GM12891 (cell line): ENCODE data around the gene EDNRA.

ENCODE experiments used
- DNase-seq: peaks from one replicate; pipeline ENCODE4 v3.0.0; 2011; ENCODE audit warnings: low spot score; ENCODE audit not compliant: insufficient read length
- FAIRE-seq: peaks from 2 replicates; lab custom pipeline; 2011; peaks lifted over from hg19 to GRCh38; lab: Jason Lieb, UNC
- PAX5 ChIP-seq: IDR thresholded peaks from 2 replicates; pipeline ENCODE4 v1.6.1; 2011; ENCODE audit warnings: low read length, moderate library complexity, mild to moderate bottlenecking; ENCODE audit not compliant: insufficient read depth, severe bottlenecking
- POLR2A ChIP-seq: IDR thresholded peaks from 2 replicates; pipeline ENCODE4 v1.6.1; 2011; ENCODE audit warnings: low read depth, low read length, control low read depth
- POLR2AphosphoS5 ChIP-seq: IDR thresholded peaks from 2 replicates; pipeline ENCODE4 v1.6.1; 2011; ENCODE audit warnings: low read depth, low read length, control low read depth
- POU2F2 ChIP-seq: IDR thresholded peaks from 2 replicates; pipeline ENCODE4 v1.6.1; 2011; ENCODE audit warnings: low read depth, mild to moderate bottlenecking, control low read depth, low read length, moderate library complexity
- SPI1 ChIP-seq: IDR thresholded peaks from 2 replicates; pipeline ENCODE4 v1.6.1; 2011; ENCODE audit warnings: low read depth, low read length, control low read depth
- TAF1 ChIP-seq: IDR thresholded peaks from 2 replicates; pipeline ENCODE4 v1.6.1; 2011; ENCODE audit warnings: low read depth, low read length, control low read depth

The EDNRA gene

GRCh38 chr4:147518846-147519767 is 38.2 kb downstream of the EDNRA start:
- DNase-seq (peak; percentile 13), FAIRE-seq (peak; percentile 97)
- TF ChIP-seq POLR2AphosphoS5 (no peak), PAX5 (no peak), TAF1 (no peak), POU2F2 (no peak), POLR2A (no peak), SPI1 (no peak)

- TF ChIP-seq POU2F2, result no peak
- no peak for TF ChIP-seq POLR2AphosphoS5
- TF ChIP-seq TAF1, result no peak
- TF ChIP-seq PAX5, result no peak
- no peak for TF ChIP-seq POLR2A
- no peak for TF ChIP-seq SPI1
- FAIRE-seq, result no peak
Observed at GRCh38 chr4:147524601-147525000, 43.7 kb downstream of the EDNRA start.

GRCh38 chr4:147525494-147526271 is 44.8 kb downstream of the EDNRA start:
- no peak for TF ChIP-seq TAF1
- no peak for TF ChIP-seq POLR2A
- no peak for TF ChIP-seq SPI1
- no peak for TF ChIP-seq POLR2AphosphoS5
- no peak for TF ChIP-seq PAX5
- no peak for TF ChIP-seq POU2F2
- FAIRE-seq, result no peak
- DNase-seq, result no peak

More at GRCh38 chr4:147524601-147525000, 43.7 kb downstream of the EDNRA start:
- DNase-seq, result no peak

- FAIRE-seq (peak; percentile 13), DNase-seq (no peak)
- TF ChIP-seq TAF1 (no peak), SPI1 (no peak), POLR2A (no peak), PAX5 (no peak), POU2F2 (no peak), POLR2AphosphoS5 (no peak)
Observed at GRCh38 chr4:147526272-147526654, 45.4 kb downstream of the EDNRA start.

- TF ChIP-seq TAF1 (no peak), POU2F2 (no peak), SPI1 (no peak), POLR2AphosphoS5 (no peak), POLR2A (no peak), PAX5 (no peak)
- no peak for DNase-seq
- no peak for FAIRE-seq
Observed at GRCh38 chr4:147528054-147528453, 47.2 kb downstream of the EDNRA start.

GRCh38 chr4:147530134-147530533 is 49.2 kb downstream of the EDNRA start:
- FAIRE-seq, result no peak
- TF ChIP-seq TAF1 (no peak), PAX5 (no peak), POU2F2 (no peak), SPI1 (no peak), POLR2AphosphoS5 (no peak), POLR2A (no peak)

GRCh38 chr4:147530723-147531122 is 49.8 kb downstream of the EDNRA start:
- TF ChIP-seq SPI1 (no peak), POLR2AphosphoS5 (no peak), POU2F2 (no peak), POLR2A (no peak), PAX5 (no peak), TAF1 (no peak)
- DNase-seq, result no peak
- no peak for FAIRE-seq

More at GRCh38 chr4:147530134-147530533, 49.2 kb downstream of the EDNRA start:
- no peak for DNase-seq

GRCh38 chr4:147532896-147533295 is 52.0 kb downstream of the EDNRA start:
- no peak for FAIRE-seq
- no peak for DNase-seq
- TF ChIP-seq PAX5, result no peak
- TF ChIP-seq POU2F2, result no peak
- no peak for TF ChIP-seq POLR2A
- TF ChIP-seq SPI1, result no peak
- TF ChIP-seq POLR2AphosphoS5, result no peak
- no peak for TF ChIP-seq TAF1
